ENCODE data around the gene PIAS4.

Gene PIAS4

DNA sequence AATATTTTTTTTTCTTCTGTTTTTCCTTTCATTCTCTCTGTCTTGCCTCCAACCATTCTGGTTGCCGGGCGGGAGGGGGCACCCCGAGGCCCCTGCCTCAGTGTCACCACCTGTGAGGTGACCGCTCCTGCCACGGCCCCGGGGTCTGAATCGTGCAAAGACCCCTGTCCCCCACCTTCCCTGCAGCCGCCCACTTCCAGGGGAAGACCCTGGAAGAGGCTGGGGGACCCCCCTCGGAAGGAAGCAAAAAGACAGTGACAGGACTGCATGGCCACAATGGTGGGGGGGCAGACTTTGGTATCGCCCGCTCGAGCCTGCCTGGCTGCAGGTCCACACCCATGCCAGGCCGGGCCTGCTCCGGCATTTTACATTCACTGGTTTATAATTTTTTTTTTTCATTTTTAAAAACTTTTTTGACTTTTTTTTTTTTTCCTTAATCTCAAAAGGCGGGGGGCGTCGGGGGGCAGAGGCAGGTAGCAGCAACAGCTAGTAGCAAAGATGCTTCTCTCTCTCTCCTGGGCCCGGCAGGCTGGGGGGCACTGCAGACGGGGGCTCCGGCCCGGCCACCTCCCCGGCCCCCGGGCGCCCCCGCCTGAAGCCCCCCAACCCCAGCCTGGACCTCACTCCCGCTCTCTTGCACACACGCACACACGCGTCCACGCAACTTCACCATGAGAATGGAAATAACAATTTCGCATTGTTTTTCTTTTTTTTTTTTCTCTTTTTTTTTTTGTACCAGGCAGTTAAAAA is 36.6 kb downstream of the PIAS4 start:
- in situ Hi-C loops (cut with MboI; ENCODE audit: low sequenced_read_pairs, unreplicated experiment), result no loop called here
- DNase-seq (ENCODE audit: low spot score), result no peak
- TF ChIP-seq, protein P1, sequence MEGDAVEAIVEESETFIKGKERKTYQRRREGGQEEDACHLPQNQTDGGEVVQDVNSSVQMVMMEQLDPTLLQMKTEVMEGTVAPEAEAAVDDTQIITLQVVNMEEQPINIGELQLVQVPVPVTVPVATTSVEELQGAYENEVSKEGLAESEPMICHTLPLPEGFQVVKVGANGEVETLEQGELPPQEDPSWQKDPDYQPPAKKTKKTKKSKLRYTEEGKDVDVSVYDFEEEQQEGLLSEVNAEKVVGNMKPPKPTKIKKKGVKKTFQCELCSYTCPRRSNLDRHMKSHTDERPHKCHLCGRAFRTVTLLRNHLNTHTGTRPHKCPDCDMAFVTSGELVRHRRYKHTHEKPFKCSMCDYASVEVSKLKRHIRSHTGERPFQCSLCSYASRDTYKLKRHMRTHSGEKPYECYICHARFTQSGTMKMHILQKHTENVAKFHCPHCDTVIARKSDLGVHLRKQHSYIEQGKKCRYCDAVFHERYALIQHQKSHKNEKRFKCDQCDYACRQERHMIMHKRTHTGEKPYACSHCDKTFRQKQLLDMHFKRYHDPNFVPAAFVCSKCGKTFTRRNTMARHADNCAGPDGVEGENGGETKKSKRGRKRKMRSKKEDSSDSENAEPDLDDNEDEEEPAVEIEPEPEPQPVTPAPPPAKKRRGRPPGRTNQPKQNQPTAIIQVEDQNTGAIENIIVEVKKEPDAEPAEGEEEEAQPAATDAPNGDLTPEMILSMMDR (IDR thresholded peaks at IDR 0.05; ENCODE audit: borderline replicate concordance, control extremely low read depth, extremely low read depth, insufficient read depth, missing control alignments), result no peak

- in situ Hi-C loops (cut with MboI; ENCODE audit: low sequenced_read_pairs, unreplicated experiment), result no loop called here
- TF ChIP-seq, protein P1 (IDR thresholded peaks at IDR 0.05; ENCODE audit: borderline replicate concordance, control extremely low read depth, extremely low read depth, insufficient read depth, missing control alignments), result no peak
- no peak for DNase-seq (ENCODE audit: low spot score)
Measured at GRCh38 chr19:4044990-4045465, 37.5 kb downstream of the PIAS4 start.

DNA sequence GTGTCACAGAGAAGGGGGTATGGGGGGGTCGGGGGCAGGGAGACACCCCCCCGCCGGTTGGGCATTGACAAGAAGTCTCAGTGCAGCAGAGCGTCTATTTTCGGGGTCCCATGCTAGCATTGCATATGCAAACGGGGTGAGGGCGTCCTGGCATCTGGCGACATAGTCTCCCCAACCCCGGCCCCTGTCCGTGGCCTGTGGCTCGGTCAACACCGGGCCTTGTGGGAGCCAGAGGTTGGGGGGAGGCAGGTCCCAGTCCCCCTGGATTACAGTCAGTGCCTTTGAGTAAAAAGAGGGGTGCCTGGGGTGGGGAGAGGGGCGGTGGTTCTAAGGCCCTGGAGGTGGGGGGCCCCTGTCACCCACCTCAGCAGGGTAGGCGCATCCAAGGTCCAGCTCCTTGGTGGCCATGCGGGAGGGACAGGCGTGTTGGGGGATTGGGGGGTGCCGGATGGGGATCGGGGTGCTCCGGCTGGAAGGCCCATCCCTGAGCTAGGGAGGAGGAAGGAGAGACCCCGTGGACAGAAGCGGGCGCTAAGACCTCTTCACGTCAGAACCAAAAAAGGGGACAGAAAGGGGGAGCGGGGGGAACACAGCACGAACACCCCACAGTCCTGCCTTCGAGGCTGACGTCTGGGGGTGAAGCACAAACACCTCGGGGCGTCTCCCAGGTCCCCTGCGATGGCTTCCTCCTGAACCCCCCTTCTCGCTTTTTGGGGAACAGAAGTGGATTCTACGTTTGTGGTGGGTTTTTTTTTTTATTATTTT is 38.2 kb downstream of the PIAS4 start:
- in situ Hi-C loops (cut with MboI; ENCODE audit: low sequenced_read_pairs, unreplicated experiment), result no loop called here
- no peak for DNase-seq (ENCODE audit: low spot score)
- TF ChIP-seq, protein P1 (IDR thresholded peaks at IDR 0.05; ENCODE audit: borderline replicate concordance, control extremely low read depth, extremely low read depth, insufficient read depth, missing control alignments), result no peak

GRCh38 chr19:4046362-4046691 is 38.8 kb downstream of the PIAS4 start:
- in situ Hi-C loops (cut with MboI; ENCODE audit: low sequenced_read_pairs, unreplicated experiment), result no loop called here
- TF ChIP-seq, protein P1 (IDR thresholded peaks at IDR 0.05; ENCODE audit: borderline replicate concordance, control extremely low read depth, extremely low read depth, insufficient read depth, missing control alignments), result no peak
- no peak for DNase-seq (ENCODE audit: low spot score)

DNA sequence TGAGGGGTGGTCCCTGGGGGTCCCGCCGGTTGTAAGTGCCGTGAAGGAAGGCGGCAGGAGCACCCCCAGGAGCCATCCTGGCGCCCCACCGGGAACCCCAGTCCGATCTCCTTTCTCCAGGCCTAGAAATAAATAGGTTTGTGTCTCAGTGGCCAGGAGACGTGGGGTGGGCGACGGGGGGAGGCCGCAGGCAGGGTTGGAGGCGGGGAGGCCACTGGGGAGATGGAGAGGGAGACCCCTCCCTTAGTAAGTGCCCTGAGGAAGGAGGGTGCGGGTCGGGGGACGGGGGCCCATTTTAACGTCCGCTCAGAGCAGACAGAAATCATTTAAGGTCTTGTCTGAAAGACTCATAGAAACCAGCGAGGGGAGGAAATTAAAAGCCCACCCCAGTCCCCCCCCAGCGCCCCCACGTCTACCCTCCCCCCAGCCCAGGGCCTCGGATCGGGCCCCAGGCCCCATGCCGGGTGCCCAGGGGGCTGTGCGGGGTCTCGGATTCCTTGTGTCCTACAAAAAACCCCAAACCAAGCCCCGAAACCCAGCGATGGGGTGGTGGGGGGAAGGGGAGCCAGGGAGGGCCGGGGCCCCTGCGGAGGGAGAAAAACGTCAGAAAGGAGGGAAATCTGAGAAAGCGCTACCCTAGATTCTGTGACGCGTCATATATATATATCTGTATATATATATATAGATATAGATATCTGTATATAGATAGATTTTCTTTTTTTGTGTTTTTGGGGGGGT is 39.6 kb downstream of the PIAS4 start:
- TF ChIP-seq, protein P1 (IDR thresholded peaks at IDR 0.05; ENCODE audit: borderline replicate concordance, control extremely low read depth, extremely low read depth, insufficient read depth, missing control alignments), result no peak
- in situ Hi-C loops (cut with MboI; ENCODE audit: low sequenced_read_pairs, unreplicated experiment), result no loop called here
- no peak for DNase-seq (ENCODE audit: low spot score)

- in situ Hi-C loops (cut with MboI; ENCODE audit: low sequenced_read_pairs, unreplicated experiment), result no loop called here
- TF ChIP-seq, protein P1 (IDR thresholded peaks at IDR 0.05; ENCODE audit: borderline replicate concordance, control extremely low read depth, extremely low read depth, insufficient read depth, missing control alignments), result no peak
- DNase-seq (ENCODE audit: low spot score), result no peak
Measured at GRCh38 chr19:4049432-4049831, 41.9 kb downstream of the PIAS4 start.

All from GM13976 (cell line).